Astrocyte of the cerebellum (primary cell): ENCODE data around the gene MBP.

Experiments
- DNase-seq: peaks from one replicate; pipeline ENCODE4 v3.0.0-alpha.2; 2011; ENCODE audit warnings: low read depth
- H3K4me3 ChIP-seq: 2 replicates; pipeline ENCODE4 v1.5.1; 2011; ENCODE audit warnings: mild to moderate bottlenecking, low read depth, low read length, moderate library complexity
- CTCF ChIP-seq: IDR thresholded peaks from 2 replicates; pipeline ENCODE4 v1.5.1; 2012; ENCODE audit warnings: low read length, low read depth, moderate library complexity, mild to moderate bottlenecking; ENCODE audit errors: missing control alignments
- in situ Hi-C: cut with HindIII; loops from 2 replicates; pipeline ENCODE4 v1.10.0; 2017; ENCODE audit warnings: low sequenced_read_pairs

Gene MBP

GRCh38 chr18:77103187-77103850 lies 29.3 kb downstream of the MBP start:
- no peak for TF ChIP-seq CTCF
- no peak for DNase-seq
- in situ Hi-C loops: no loop called here
- H3K4me3 ChIP-seq: no peak overlapping the region

GRCh38 chr18:77102259-77103040 lies 30.1 kb downstream of the MBP start:
- in situ Hi-C loops: no loop called here
- no peak for TF ChIP-seq CTCF
- H3K4me3 ChIP-seq: no peak overlapping the region
- peak; percentile 72 for DNase-seq

GRCh38 chr18:77101410-77102258 lies 30.9 kb downstream of the MBP start:
- no peak for TF ChIP-seq CTCF
- in situ Hi-C loops: no loop called here
- no peak overlapping the region for H3K4me3 ChIP-seq
- peak; percentile 86 for DNase-seq

- no peak overlapping the region for H3K4me3 ChIP-seq
- in situ Hi-C loops: no loop called here
- TF ChIP-seq CTCF: no peak
- no peak for DNase-seq
Measured at GRCh38 chr18:77100751-77101355, 31.7 kb downstream of the MBP start.

- DNase-seq: no peak
- in situ Hi-C loops: no loop called here
- no peak for TF ChIP-seq CTCF
- no peak overlapping the region for H3K4me3 ChIP-seq
Measured at GRCh38 chr18:77099485-77100370, 32.9 kb downstream of the MBP start.
